Left ventricle myocardium inferior (tissue), 1 donor: Measurements from ENCODE around the gene FASTKD3. TPM values are rescaled to one million over a fixed set of nuclear protein-coding genes. Genes with fewer than 3 reads are reported as not detected.

Experiments used
- DNase-seq: peaks from one replicate; pipeline ENCODE4 v3.0.0-alpha.2; 2020
- H3K27ac ChIP-seq: fragments of 200-600 bp; replicated peaks from 2 replicates; pipeline ENCODE4 v1.8.0; 2021
- H3K27me3 ChIP-seq: fragments of 200-600 bp; 2 replicates; pipeline ENCODE4 v1.8.0; 2021; ENCODE audit warnings: low read depth
- H3K36me3 ChIP-seq: fragments of 200-600 bp; 2 replicates; pipeline ENCODE4 v1.8.0; 2021
- H3K4me1 ChIP-seq: fragments of 200-600 bp; 2 replicates; pipeline ENCODE4 v1.8.0; 2021
- H3K4me3 ChIP-seq: fragments of 200-600 bp; 2 replicates; pipeline ENCODE4 v1.8.0; 2021; ENCODE audit warnings: mild to moderate bottlenecking, moderate library complexity
- H3K9me3 ChIP-seq: fragments of 200-600 bp; replicated peaks from 2 replicates; pipeline ENCODE4 v1.8.0; 2021
- CTCF ChIP-seq: fragments of 200-600 bp; IDR thresholded peaks from 2 replicates; pipeline ENCODE4 v1.8.0; 2021; ENCODE audit warnings: antibody characterized with exemption, mild to moderate bottlenecking, borderline replicate concordance
- intact Hi-C: fragments of 100-400 bp; cut with micrococcal nuclease; formaldehyde crosslinking; loops from one replicate; pipeline ENCODE4 v1.11.0; 2022
- total RNA-seq: library from RNA; stranded (reverse); fragmentation: NEBNext Ultra II Directional; extraction: Animal tissue kit (Norgen Biotek cat#: 25700); gene quantifications from one replicate; pipeline ENCODE4 v1.2.1, GENCODE V29; 2021
- donor health status: DM: no; HTN: yes; CAD: no; lungs with severe emphysema.

Gene FASTKD3
- total RNA-seq, 1 donor from 2014 or later, result 5.8 TPM

GRCh38 chr5:7824995-7825394 is 43.8 kb downstream of the FASTKD3 start:
- H3K4me1 ChIP-seq, result peaks cover 15% of the 10 kb centered on the region
- intact Hi-C loops, result no loop called here
- no peaks in the 10 kb centered on the region for H3K36me3 ChIP-seq

GRCh38 chr5:7823594-7823993 is 45.2 kb downstream of the FASTKD3 start:
- peaks cover 94% of the 10 kb centered on the region for H3K27me3 ChIP-seq
- H3K9me3 ChIP-seq, result no peaks in the 10 kb centered on the region
- H3K4me3 ChIP-seq, result no peak overlapping the region
- TF ChIP-seq CTCF, result no peak
- H3K36me3 ChIP-seq, result no peaks in the 10 kb centered on the region
- intact Hi-C loops, result no loop called here
- no peak for DNase-seq
- H3K27ac ChIP-seq, result no peak overlapping the region
- H3K4me1 ChIP-seq, result peaks cover 13% of the 10 kb centered on the region

More at GRCh38 chr5:7824995-7825394, 43.8 kb downstream of the FASTKD3 start:
- no peak overlapping the region for H3K4me3 ChIP-seq
- H3K27me3 ChIP-seq, result peaks cover 96% of the 10 kb centered on the region
- H3K9me3 ChIP-seq, result no peaks in the 10 kb centered on the region
- no peak for TF ChIP-seq CTCF
- no peak overlapping the region for H3K27ac ChIP-seq
- no peak for DNase-seq

GRCh38 chr5:7822449-7822848 is 46.4 kb downstream of the FASTKD3 start:
- no peak overlapping the region for H3K27ac ChIP-seq
- peaks cover 4% of the 10 kb centered on the region for H3K4me1 ChIP-seq
- H3K4me3 ChIP-seq, result no peak overlapping the region
- no peak for TF ChIP-seq CTCF
- DNase-seq, result no peak
- intact Hi-C loops, result no loop called here
- no peaks in the 10 kb centered on the region for H3K9me3 ChIP-seq
- no peaks in the 10 kb centered on the region for H3K36me3 ChIP-seq
- peaks cover 97% of the 10 kb centered on the region for H3K27me3 ChIP-seq

GRCh38 chr5:7816535-7816901 is 52.3 kb downstream of the FASTKD3 start:
- no peak for DNase-seq
- H3K27ac ChIP-seq, result no peak overlapping the region
- H3K4me1 ChIP-seq, result no peaks in the 10 kb centered on the region
- intact Hi-C loops, result no loop called here
- no peaks in the 10 kb centered on the region for H3K9me3 ChIP-seq
- H3K4me3 ChIP-seq, result no peak overlapping the region
- no peaks in the 10 kb centered on the region for H3K36me3 ChIP-seq
- TF ChIP-seq CTCF, result no peak
- H3K27me3 ChIP-seq, result peaks cover 95% of the 10 kb centered on the region

GRCh38 chr5:7815892-7816534 is 52.8 kb downstream of the FASTKD3 start:
- H3K9me3 ChIP-seq, result no peaks in the 10 kb centered on the region
- no peaks in the 10 kb centered on the region for H3K36me3 ChIP-seq
- no peak overlapping the region for H3K4me3 ChIP-seq
- TF ChIP-seq CTCF, result peak; percentile 88
- DNase-seq, result peak; percentile 74
- H3K27ac ChIP-seq, result no peak overlapping the region
- intact Hi-C loops, result no loop called here
- peaks cover 95% of the 10 kb centered on the region for H3K27me3 ChIP-seq
- no peaks in the 10 kb centered on the region for H3K4me1 ChIP-seq
